Activated CD8-positive, alpha-beta memory T cell treated with anti-CD3 and anti-CD28 coated beads, Interleukin-2, amount 50 U/mL, for 24 hours (primary cell): ENCODE measurements around the gene GRAMD1A.
"Not testable (repeated sequence)": the region's sequence is repeated elsewhere in the genome, so short reads cannot be mapped to it uniquely, and the experiment has no call there.

Source experiments
- DNase-seq: peaks from one replicate; pipeline ENCODE4 v3.0.0-alpha.2; 2020; ENCODE audit errors: extremely low read depth

The GRAMD1A gene

DNA sequence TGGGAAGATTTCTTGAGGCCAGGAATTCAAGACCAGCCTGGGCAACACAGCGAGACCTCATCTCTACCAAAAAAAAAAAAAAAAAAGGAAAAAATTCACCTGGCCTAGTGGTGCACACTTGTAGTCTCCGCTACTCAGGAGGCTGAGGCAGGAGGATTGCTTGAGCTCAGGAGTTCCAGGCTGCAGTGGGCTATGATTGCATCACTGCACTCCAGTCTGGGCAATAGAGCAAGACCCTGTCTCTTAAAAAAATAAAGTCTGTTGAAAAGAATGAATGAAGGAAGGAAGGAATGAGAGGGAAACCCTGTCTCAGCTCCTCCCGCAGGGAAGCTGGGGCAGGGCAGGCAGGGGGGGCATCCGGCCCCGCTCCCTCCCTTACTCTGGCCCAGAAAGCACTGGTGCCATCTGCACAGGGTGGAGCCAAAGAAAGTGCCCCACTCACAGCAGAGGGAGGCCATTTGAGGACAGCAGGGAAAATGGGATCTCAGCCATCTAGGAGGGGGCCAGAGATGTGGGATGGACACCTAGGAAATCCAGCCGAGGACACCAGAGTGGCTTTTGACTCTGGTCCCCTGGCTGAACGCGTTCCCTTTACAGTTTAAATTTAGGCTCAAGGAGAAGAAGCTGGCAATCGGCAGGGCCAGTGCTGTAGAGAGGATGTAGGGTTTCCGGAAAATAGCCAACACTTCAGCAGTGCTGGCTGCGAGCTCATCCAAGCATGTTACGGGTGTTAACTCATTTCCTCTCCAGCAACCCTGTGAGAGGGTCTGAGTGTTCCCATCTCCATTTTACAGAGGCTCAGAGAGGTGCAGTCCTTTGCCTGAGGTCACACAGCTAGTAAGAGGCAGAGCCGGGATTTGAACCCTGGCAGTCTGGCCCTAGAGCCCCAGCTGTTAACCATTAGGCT, 37.8 kb downstream of the GRAMD1A start:
- DNase-seq: no peak

DNA sequence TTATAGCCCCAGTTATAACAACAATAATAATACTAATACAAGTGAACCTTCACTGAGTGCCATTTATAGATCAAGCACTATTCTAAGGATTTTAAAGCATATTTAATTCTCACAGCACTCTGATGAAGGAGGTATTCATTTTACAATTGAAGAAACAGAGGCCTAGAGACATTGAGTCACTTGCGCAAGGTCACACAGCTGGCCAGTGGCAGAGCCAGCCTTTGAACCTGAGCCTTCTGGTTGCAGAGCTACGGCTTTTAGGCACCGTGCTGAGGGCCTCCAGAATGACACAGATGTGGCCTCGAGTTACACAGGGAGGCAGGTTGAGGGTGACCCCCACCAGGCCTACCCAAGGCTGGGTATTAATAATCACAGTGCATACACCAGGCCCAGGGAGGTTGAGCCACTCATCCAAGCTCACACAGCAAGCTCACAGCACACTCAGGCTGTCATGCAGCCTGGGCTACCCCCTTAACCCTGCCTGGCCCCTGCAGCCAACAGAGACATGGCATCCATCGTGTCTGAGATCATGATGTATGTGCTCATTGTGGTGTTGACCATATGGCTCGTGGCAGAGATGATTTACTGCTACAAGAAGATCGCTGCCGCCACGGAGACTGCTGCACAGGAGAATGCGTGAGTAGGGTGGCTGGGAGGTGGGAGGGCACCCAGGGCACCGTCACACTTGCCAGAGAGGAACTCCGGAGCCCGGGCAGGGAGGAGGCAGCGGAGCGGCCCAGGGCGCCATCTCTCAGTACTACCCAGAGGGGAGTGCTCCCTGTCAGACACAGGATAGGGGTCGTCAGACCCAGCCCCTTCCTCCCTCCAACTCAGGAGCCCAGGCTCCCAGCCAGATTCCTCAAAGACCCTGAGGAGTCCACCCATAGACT, 38.7 kb downstream of the GRAMD1A start:
- no peak for DNase-seq

DNA sequence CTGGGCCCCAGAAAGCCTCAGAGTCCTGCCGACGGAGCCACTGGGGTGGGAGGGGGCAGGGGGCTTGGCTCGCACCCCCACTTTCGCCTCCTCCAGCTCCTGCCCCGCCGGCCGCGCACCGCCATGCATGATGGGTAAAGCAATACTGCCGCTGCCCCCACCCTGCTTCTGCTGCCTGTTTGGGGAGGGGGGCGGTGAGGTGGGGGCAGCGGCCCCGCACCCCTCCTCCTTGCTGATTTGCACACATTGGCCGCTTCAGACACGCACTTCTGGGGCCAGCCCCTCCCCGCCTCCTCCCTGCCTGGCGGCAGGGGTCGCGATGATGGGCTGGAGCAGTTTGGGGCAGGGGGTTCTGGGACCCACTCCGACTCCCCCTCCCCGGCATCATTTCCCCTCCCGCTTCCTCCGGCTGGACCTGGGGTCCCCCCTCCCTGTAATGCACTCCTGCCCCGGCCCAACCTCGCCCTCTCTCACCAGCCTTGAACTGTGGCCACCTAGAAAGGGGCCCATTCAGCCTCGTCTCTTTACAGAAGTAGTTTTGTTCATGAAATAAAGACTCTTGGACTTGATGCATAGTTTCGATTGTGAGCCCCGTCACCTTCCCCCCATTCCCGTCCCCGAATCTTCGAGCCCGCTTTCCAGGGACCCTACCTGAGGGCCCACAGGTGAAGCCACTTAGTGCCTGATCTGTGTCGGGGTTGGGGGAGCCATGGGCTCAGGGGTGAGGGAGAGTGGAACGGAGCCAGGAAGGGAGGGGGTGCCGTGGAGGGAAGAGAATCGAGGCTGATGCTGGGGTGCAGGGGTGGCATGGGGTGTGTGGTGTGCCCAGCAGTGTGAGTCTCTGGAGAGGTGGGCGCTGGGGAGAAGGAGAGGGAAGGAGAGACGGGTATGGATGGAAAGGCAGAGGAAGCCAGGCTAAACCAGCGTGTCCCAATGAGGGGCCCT, 40.0 kb downstream of the GRAMD1A start:
- no peak for DNase-seq

DNA sequence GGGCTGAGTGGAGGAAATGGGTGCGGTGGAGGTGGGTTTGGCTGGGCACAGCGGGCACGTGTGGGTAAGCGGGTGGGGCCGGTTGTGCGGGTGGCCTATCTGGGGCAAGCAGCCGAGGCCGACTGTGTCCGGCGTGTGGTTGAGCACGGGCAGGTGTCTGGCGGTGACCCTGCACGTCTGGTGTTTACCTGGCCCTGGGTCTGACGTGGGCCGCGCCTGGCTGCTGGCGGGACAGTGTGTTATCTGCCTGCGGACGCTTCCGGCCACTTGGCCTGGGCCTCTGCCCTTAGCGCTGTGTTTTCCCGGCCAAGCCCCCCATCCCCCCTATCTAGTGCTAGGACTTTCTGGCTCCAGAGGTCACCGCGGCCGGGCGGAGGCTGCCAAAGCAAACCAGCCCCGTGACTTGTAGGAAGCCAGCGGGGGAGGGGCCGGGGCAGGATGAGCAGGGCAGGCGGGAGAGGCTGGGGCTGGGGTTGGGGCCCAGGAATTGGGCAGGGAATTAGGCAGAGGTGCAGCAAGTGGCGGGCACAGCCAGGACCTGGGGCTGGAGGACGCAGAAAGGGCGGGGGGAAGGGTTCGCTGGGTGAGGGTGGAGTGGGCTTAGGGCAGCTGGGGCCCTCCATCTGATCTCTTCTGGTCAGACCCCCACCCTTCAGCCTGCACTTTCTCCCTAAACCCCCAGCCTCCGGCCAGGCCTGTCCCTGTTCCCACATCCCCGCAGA, 40.9 kb downstream of the GRAMD1A start:
- no peak for DNase-seq

DNA sequence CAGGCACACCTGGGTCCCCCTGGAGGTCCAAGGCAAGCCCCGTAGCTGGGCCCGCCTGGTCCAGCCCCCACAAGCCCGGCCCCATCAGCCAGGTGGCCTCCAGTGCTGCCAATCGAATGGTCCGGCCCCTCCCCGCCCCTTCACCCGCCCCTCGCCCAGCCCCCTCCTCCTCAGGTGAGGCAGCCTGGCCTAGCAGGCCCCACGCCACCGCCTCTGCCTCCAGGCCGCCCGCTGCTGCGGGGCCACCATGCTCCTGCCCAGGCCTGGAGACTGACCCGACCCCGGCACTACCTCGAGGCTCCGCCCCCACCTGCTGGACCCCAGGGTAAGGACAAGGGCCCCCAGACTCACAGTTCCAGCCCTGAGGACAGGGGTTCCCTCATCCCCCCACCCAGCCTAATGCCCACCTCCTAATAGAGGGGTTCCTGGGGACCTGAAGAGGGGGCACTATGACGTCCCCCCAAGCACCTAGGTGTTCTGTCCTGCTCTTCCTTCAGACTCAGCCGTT, 41.5 kb downstream of the GRAMD1A start, which contains the start of gene HPN:
TSS of gene HPN (plus strand) at position 174 of the 508 bp plus-strand sequence. CDS start 786 bp downstream, outside the sequence.
- no peak for DNase-seq

DNA sequence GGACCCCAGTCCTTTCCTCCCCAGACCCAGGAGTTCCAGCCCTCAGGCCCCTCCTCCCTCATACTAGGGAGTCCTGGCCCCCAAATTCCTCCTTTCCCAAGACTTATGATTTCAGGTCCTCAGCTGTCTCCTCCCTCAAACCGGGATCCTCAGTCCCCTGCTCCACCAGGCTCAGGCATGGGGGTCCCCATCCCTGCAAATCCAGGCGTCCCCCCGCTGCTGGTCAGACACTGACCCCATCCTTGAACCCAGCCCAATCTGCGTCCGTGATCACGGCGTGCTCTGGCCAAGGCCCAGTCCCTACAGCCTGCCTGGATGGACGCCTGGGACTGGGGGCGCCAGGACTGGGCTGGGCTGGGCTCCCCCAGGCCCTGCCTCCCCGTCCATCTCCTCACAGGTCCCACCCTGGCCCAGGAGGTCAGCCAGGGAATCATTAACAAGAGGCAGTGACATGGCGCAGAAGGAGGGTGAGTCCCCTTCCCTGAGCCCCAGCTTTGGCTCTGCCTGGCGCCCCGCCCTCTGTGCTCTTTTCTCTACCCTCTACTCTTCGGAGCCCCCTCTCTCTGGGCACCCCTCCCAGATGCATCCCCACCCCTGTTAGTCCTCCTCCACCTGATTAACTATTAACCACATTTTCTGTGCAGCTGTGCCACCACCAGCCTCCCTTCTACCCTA, 42.1 kb downstream of the GRAMD1A start:
- DNase-seq: no peak

DNA sequence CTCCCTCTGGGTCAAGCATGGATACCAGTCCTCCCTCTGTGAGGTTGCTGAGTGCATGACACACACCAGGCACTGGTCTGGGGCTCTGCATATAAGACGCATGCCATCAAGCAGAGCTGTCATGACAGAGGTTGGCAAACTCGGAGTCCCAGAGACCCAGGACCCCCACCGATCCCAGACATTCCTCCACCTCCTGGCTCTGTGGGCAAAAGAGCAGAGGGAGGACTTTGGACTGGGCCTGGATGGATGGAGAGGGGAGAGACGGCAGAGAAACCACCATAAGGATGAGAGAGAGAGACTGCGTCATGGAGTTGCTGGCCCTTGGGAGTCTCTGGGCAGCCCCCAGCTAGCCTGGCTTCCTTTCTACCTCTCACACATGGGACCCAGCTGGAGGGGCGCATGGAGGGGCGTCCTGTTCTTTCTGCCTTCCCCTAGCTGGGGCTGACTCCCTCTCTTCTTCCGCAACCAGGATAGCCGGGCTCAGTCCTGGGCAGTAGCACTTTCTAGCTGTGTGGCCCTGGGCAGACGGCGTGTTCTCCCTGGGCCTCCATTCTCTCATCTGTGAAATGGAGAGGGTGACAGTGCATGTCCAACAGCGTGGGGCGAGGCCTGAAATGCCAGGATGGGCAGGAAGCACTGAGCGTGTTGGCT, 43.0 kb downstream of the GRAMD1A start:
- no peak for DNase-seq

DNA sequence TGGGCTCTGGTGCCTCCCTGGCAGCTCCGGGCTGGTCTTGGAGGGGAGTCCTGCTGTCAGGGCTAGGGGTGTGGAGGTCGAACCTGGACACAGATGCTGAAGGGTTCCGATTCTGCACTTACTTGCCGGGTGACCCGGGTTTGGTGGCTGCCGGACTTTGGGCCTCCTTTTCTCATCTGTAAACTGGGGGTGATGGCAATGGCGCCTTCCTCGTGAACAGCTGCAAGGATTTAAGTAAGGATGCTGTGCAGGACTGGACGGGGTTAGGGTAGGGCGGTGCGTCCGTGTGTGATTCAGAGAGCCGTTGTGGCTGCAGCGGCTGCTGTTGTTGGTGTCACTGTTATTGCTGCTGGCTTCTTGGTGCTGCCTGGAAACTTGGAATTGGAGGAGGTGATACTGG, 43.8 kb downstream of the GRAMD1A start:
- DNase-seq: no peak

DNA sequence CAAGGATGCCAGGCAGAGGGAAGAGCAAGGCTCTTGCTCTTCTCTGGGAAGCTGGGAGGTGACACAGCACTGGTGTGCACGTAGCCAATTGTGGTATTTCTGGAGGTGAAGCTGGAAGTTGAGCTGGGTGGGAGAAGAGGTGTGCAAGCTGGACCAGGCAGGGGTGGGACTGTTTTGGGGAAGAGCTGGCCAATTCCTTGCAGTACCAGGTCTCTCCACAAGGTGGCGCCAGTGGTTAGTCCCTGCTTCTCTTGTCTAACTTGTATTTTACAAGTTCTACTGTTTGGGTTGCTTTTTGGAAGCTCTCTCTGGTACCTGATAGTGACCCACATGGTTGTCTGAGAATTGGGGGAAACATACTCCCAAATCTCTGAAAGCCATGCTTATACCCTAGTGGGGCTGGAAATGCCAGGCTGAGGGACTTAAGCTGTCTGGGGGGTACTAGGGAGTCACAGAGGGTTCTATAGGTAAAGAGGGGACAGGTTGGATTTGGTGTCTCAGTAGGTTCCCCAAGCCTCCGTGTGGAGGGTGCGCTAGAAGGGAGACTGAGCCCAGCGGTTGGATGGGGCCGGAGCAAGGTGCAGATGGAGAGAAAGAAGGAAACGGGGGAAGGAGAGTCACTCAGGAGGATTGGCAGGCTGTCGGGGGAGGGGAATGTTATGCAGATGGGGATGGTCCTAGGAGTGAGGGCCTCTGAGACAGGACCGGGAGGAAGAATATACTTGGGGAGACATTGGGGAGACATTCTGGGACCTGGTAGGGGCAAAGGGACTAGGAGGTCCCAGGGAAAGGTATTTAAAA, 44.4 kb downstream of the GRAMD1A start:
- DNase-seq: peak; percentile 25

DNA sequence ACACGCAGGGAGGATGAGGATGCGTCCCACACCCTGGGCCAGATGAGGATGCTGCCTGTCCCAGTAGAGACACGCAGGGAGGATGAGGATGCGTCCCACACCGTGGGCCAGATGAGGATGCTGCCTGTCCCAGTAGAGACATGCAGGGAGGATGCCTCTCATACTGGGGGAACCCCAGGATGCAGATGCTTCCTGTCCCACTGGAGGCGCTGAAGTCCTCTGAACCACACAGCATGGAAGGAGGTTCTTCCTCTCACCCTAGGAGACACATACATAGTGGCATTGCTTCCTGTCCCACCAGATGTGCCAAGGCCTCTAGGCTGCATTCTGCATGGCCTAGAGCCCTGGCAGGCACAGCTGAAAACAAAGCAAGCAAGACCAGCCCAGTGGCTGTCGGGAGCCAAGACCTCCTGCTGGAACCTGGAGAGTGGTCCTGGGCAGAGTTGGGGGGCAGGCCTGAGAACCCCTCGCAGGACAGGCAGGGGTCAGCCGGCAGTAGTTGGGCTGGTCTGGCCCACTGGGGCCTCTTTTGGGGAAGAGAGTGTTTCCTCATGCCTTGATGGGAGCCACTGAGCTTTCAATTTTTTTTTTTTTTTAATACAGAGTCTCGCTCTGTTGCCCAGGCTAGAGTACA, 45.7 kb downstream of the GRAMD1A start:
- peak; percentile 8 for DNase-seq

DNA sequence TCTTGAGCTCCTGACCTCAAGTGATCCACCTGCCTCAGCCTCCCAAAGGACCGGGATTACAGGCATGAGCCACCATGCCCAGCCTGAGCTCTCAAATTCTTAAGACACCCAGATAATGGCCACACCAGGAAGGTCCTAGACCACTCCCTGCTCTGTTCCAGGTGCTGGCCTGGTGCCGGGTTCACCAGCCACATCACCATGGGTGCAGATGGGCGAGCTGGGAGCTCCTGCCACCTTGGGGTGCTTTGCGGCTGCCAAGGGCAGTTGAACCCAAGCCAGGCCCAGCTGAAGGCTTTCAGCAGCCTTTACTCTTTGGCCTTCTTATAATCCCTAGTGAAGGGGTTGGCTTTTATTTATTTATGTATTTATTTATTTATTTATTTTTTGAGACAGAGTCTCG, 46.3 kb downstream of the GRAMD1A start:
- no peak for DNase-seq

DNA sequence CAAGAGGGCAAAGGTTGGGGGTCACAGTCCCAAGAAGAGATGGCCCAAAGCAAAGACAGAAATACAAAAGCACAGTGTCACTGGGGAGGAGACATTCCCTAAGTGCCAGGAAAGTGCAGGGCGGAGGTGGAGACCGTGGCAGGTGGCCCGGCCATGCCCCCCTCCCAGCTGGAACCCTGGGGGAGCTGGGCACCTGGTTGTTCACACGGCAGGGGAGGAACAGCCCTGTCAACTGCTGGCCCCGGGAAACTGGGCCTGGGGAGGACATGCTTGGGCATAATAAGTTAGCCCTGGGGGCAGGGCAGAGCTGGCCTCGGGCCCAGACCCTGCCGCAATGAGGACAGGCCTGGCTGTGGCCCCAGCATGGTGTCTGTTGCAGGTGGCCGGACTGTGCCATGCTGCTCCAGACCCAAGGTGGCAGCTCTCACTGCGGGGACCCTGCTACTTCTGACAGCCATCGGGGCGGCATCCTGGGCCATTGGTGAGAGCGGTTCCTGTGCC, 48.8 kb downstream of the GRAMD1A start:
- no peak for DNase-seq

DNA sequence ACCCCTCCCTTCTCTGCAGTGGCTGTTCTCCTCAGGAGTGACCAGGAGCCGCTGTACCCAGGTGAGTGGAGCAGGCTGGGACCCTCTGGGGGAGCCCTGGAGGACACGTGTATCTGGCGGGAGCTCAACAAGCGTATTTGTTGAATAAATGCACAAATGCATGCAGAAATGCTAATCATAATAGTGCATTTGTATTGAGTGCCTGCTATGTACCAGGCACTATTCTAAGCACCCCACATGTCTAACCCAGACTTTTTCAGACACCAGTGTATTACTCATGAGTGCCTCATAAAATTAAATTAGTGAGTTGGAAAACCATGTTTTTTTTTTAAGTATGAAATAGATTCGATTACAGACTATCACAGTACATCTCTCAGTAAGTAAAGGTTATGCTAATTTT, 49.3 kb downstream of the GRAMD1A start:
- no peak for DNase-seq

DNA sequence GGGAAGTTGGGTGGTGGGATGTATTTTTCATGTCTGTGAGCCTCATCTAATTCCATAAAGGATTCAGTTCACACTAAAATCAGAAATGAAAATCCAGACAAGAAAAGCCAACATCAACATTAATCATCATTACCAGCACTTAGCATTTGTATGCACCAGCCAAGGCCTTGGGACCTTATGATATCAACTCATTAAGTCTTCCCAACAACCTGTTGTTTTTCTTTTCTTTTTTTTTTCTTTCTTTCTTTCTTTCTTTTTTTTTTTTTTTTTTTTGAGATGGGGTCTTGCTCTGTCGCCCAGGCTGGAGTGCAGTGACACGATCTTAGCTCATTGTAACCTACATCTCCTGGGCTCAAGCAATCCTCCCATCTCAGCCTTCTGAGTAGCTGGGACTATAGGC, 50.5 kb downstream of the GRAMD1A start:
- DNase-seq: not testable (repeated sequence)

DNA sequence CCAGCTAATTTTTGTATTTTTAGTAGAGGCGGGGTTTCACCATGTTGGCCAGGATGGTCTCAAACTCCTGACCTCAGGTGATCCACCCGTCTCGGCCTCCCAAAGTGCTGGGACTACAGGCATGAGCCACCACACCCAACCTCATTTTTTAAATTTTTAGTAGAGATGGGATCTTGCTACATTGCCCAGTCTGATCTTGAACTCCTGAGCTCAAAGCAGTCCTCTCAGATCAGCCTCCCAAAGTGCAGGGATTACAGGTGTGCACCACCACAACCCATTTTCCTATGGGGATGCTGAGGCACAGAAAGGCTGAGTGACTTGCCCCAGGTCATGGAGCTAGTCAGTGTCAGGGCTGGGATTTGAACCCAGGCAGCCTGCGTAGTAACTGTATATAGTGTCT, 51.1 kb downstream of the GRAMD1A start:
- not testable (repeated sequence) for DNase-seq

DNA sequence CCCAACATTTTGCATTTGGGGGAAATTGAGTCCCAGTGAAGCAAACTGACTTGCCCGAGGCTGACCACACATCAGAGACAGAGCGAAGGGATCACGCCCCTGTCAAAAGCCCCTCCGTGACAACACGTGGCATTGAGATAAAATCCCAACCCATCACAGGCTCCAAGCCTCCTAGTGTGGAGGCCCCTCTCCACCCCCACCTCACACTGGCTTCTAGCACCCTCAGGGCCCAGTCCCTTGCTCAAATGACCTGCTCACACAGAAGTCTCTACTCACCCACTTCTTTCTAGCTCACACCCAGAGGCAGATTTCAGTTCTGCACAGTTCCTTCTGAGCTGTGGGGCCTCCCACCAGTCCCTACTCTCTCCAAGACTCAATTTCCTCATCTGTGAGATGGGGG, 51.7 kb downstream of the GRAMD1A start:
- no peak for DNase-seq

DNA sequence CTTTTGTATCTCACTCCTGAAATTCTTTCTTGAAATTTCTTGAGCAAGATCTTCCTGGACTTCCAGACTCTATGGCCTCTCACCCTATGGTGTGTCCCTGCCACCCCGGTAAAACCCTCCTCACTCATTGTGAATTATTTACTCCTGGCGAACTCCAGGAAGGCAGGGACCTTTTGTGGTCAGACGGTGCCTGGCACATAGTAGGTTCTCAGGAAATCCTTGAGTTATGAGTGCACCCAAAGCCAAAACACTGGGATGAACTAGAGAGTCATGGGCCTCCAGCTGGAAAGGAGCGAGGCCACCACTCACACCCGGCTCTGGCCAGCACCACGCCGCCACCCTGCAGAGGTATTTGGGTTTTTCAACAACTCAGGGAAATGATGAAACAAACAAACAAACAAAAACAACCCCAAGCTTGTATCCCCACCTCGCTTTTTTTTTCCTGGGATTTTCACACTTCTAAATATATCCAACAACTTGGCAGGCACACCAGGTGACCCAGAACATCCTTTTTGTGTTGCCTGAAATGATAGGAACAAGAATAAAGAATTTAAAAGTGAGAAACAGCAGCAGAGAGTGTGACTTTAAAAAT, 52.6 kb downstream of the GRAMD1A start:
- DNase-seq: no peak
